Mammary microvascular endothelial cell (primary cell): ENCODE measurements around the gene FAM210A. TPM values are rescaled to one million over a fixed set of nuclear protein-coding genes. Genes with fewer than 3 reads are reported as not detected.

ENCODE experiments used
- total RNA-seq: library from RNA; depleted of rRNA; stranded (reverse); fragments of >200 nt; gene quantifications from 2 replicates; pipeline ENCODE4 v1.2.3, GENCODE V29; 2015

The FAM210A gene, protein sequence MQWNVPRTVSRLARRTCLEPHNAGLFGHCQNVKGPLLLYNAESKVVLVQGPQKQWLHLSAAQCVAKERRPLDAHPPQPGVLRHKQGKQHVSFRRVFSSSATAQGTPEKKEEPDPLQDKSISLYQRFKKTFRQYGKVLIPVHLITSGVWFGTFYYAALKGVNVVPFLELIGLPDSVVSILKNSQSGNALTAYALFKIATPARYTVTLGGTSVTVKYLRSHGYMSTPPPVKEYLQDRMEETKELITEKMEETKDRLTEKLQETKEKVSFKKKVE
- 8.1 and 15.3 TPM in 2 replicates for total RNA-seq

DNA sequence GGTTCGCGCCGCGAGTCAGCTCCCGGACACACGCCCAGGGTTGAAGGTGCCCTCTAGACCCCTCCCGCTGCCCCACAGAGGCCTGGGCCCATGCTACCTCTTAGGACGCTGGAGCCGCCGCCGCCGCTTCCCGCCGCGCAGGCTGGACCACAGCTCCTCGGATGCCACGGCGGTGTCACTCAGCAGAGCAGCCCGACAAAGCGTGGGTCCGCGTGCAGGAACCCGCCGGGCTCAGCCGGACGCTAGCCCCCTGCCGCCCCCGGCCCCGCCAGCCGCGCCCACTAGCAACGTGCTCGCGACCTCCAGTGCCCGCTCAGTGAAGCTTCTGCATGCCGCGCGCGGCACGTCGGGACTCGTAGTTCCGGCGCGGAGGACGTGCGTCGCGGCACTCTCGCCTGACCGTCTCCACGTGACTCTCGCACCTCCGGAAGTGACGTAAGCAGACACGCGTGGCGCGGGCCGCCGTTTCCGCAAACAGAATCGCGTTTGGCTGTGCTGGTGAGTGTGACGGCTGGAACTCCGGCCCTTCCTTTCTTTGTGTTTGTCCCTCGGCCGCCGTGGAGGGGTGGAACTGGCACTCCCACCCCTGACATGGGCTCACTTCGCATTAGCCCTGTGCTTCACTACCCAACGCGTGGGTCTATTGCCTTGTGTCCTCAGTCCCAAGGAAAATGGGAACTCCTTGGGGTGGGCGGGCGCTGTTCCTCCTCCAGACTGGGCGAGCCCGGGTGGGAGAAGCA, at the start of gene FAM210A, which contains the start of gene RNMT:
TSS of gene FAM210A (minus strand) at position 327 of the 740 bp plus-strand sequence. CDS start 44,481 bp downstream, outside the sequence.
TSS of gene RNMT (plus strand) at position 442 of the 740 bp plus-strand sequence. CDS start 4,845 bp downstream, outside the sequence.

Other genes starting within 250 kb of the FAM210A start
- 14.1 and 15.6 TPM in 2 replicates for gene RNMT, start 115 bp upstream of the FAM210A start, total RNA-seq
- gene MC5R, start 97.6 kb upstream of the FAM210A start, total RNA-seq, result not detected in 2 replicates
- not detected in 2 replicates for gene MC2R, start 189.0 kb upstream of the FAM210A start, total RNA-seq